Mucosa of rectum (tissue), 2 donors: Measurements from ENCODE around the gene TMEM151A.
A peak's percentile ranks its signal among the peaks of the same experiment; 100 is the strongest.

ENCODE experiments used
- H3K27ac ChIP-seq, 2 donors: one replicate each; pipeline ENCODE4 v1.7.0; 2013; ENCODE audit warnings: inconsistent platforms in 2 of 2, low read depth in 2 of 2, low read length in 2 of 2
- H3K27me3 ChIP-seq, 2 donors: one replicate each; pipeline ENCODE4 v1.7.0; 2013; ENCODE audit warnings: low read length in 2 of 2; ENCODE audit not compliant: control insufficient read depth in 2 of 2, insufficient read depth in 2 of 2
- H3K36me3 ChIP-seq, 2 donors: one replicate each; pipeline ENCODE4 v1.7.0; 2013; ENCODE audit warnings: low read length in 2 of 2; ENCODE audit not compliant: control insufficient read depth in 2 of 2, insufficient read depth in 2 of 2
- H3K4me1 ChIP-seq, 2 donors: one replicate each; pipeline ENCODE4 v1.7.0; 2013; ENCODE audit warnings: low read length in 2 of 2, mild to moderate bottlenecking in 1 of 2; ENCODE audit not compliant: control insufficient read depth in 2 of 2, insufficient read depth in 2 of 2
- H3K4me3 ChIP-seq, 2 donors: one replicate each; pipeline ENCODE4 v1.7.0; 2013; ENCODE audit warnings: low read length in 2 of 2
- H3K9ac ChIP-seq, 2 donors: one replicate each; pipeline ENCODE4 v1.7.0; 2013; ENCODE audit warnings: low read length in 2 of 2, low read depth in 1 of 2, mild to moderate bottlenecking in 1 of 2
- H3K9me3 ChIP-seq, 2 donors: one replicate each; pipeline ENCODE4 v1.7.0; 2013; ENCODE audit warnings: low read length in 2 of 2; ENCODE audit not compliant: control insufficient read depth in 2 of 2
- donor health status: healthy.
- donor health status: Normal muscosa, but diverticular disease.

Gene TMEM151A

GRCh38 chr11:66321606-66322005 lies 29.9 kb downstream of the TMEM151A start:
- no peaks in the 10 kb centered on the region for H3K36me3 ChIP-seq
- peaks cover 9% of the 10 kb centered on the region in 2 donors for H3K4me1 ChIP-seq
- H3K27ac ChIP-seq, result no peak overlapping the region
- H3K27me3 ChIP-seq, result no peaks in the 10 kb centered on the region
- H3K4me3 ChIP-seq, result no peak overlapping the region
- H3K9me3 ChIP-seq, result no peaks in the 10 kb centered on the region
- H3K9ac ChIP-seq, result no peak overlapping the region

- Histone ChIP-seq H3K36me3 (no peaks in the 10 kb centered on the region), H3K4me1 (peaks cover 12% of the 10 kb centered on the region in 2 donors), H3K4me3 (no peak overlapping the region), H3K9ac (no peak overlapping the region), H3K27ac (no peak overlapping the region), H3K27me3 (no peaks in the 10 kb centered on the region), H3K9me3 (no peaks in the 10 kb centered on the region)
Observed at GRCh38 chr11:66322732-66323427, 31.2 kb downstream of the TMEM151A start.

GRCh38 chr11:66323684-66324083 lies 32.0 kb downstream of the TMEM151A start:
- Histone ChIP-seq H3K9me3 (no peaks in the 10 kb centered on the region), H3K4me1 (peaks cover 13% of the 10 kb centered on the region in 2 donors), H3K4me3 (no peak overlapping the region), H3K27ac (no peak overlapping the region), H3K27me3 (no peaks in the 10 kb centered on the region), H3K36me3 (no peaks in the 10 kb centered on the region), H3K9ac (no peak overlapping the region)

- Histone ChIP-seq H3K9me3 (no peaks in the 10 kb centered on the region), H3K27ac (no peak overlapping the region), H3K27me3 (no peaks in the 10 kb centered on the region), H3K4me3 (no peak overlapping the region), H3K9ac (no peak overlapping the region), H3K36me3 (no peaks in the 10 kb centered on the region), H3K4me1 (peaks cover 14 to 15% of the 10 kb centered on the region in 2 donors)
Observed at GRCh38 chr11:66324664-66325063, 33.0 kb downstream of the TMEM151A start.

GRCh38 chr11:66325263-66325671 lies 33.6 kb downstream of the TMEM151A start:
- Histone ChIP-seq H3K27ac (peak overlapping the region in 1 of 2 donors; percentile 9), H3K27me3 (no peaks in the 10 kb centered on the region), H3K9ac (no peak overlapping the region), H3K4me3 (no peak overlapping the region), H3K9me3 (no peaks in the 10 kb centered on the region), H3K4me1 (peaks cover 14 to 15% of the 10 kb centered on the region in 2 donors), H3K36me3 (no peaks in the 10 kb centered on the region)

- Histone ChIP-seq H3K27me3 (no peaks in the 10 kb centered on the region), H3K9me3 (no peaks in the 10 kb centered on the region), H3K9ac (no peak overlapping the region), H3K36me3 (no peaks in the 10 kb centered on the region), H3K4me1 (peaks cover 14 to 15% of the 10 kb centered on the region in 2 donors), H3K27ac (peak overlapping the region in 1 of 2 donors; percentile 35), H3K4me3 (no peak overlapping the region)
Observed at GRCh38 chr11:66326261-66327111, 34.8 kb downstream of the TMEM151A start.

GRCh38 chr11:66327171-66328030 lies 35.7 kb downstream of the TMEM151A start:
- Histone ChIP-seq H3K27ac (peak overlapping the region; percentile 35 to 58), H3K27me3 (no peaks in the 10 kb centered on the region), H3K9me3 (no peaks in the 10 kb centered on the region), H3K36me3 (peaks cover 0 to 4% of the 10 kb centered on the region in 2 donors), H3K4me3 (no peak overlapping the region), H3K9ac (no peak overlapping the region), H3K4me1 (peaks cover 14 to 15% of the 10 kb centered on the region in 2 donors)

GRCh38 chr11:66328031-66328301 lies 36.3 kb downstream of the TMEM151A start:
- no peaks in the 10 kb centered on the region for H3K27me3 ChIP-seq
- no peaks in the 10 kb centered on the region for H3K9me3 ChIP-seq
- H3K4me3 ChIP-seq, result no peak overlapping the region
- peaks cover 0 to 7% of the 10 kb centered on the region in 2 donors for H3K36me3 ChIP-seq
- peaks cover 14 to 15% of the 10 kb centered on the region in 2 donors for H3K4me1 ChIP-seq
- H3K9ac ChIP-seq, result no peak overlapping the region
- H3K27ac ChIP-seq, result peak overlapping the region in 1 of 2 donors; percentile 58

- H3K9ac ChIP-seq, result peak overlapping the region; percentile 2 to 14
- peak overlapping the region in 1 of 2 donors; percentile 58 for H3K27ac ChIP-seq
- H3K9me3 ChIP-seq, result no peaks in the 10 kb centered on the region
- H3K27me3 ChIP-seq, result no peaks in the 10 kb centered on the region
- peaks cover 0 to 10% of the 10 kb centered on the region in 2 donors for H3K36me3 ChIP-seq
- H3K4me1 ChIP-seq, result peaks cover 14 to 15% of the 10 kb centered on the region in 2 donors
- H3K4me3 ChIP-seq, result peak overlapping the region in 1 of 2 donors; percentile 50
Observed at GRCh38 chr11:66328302-66329144, 36.8 kb downstream of the TMEM151A start.
